Fibroblast of peridontal ligament (primary cell): ENCODE data around the gene HNF4A.
A peak's percentile ranks its signal among the peaks of the same experiment; 100 is the strongest.
"Not testable (repeated sequence)": the region's sequence is repeated elsewhere in the genome, so short reads cannot be mapped to it uniquely, and the experiment has no call there.

Experiments used
- DNase-seq: peaks from one replicate; pipeline ENCODE4 v3.0.0-alpha.2; 2010; ENCODE audit errors: extremely low read depth

Gene HNF4A

DNA sequence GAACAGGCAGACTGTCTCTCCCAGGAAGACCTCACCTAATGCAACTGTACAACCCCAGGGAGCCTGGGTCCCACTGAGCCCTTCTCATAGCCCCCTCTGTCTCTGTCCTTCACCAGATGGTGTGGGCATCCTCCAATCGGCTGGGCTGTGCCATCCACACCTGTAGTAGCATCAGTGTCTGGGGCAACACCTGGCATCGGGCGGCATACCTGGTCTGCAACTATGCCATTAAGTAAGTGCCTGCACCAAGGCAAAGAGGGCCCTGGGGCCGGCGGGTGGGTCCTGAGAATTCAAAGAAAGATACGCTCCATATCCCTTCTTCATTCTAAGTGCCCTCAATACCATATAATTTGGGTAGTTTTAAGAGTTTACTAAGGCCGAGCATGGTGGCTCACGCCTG is 10.4 kb upstream of the HNF4A start:
- no peak for DNase-seq

DNA sequence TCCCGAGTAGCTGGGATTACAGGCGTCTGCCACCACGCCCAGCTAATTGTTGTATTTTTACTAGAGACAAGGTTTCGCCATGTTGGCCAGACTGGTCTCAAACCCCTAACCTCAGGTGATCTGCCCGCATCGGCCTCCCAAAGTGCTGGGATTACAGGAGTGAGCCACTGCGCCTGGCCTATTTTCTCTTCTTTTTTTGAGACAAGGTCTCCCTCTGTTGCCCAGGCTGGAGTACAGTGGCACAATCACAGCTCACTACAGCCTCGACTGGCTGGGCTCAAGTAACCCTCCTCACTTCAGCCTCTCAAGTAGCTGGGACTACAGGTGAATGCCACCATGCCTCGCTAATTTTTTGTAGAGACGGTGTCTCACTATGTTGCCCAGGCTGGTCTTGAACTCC is 9.6 kb upstream of the HNF4A start:
- not testable (repeated sequence) for DNase-seq

DNA sequence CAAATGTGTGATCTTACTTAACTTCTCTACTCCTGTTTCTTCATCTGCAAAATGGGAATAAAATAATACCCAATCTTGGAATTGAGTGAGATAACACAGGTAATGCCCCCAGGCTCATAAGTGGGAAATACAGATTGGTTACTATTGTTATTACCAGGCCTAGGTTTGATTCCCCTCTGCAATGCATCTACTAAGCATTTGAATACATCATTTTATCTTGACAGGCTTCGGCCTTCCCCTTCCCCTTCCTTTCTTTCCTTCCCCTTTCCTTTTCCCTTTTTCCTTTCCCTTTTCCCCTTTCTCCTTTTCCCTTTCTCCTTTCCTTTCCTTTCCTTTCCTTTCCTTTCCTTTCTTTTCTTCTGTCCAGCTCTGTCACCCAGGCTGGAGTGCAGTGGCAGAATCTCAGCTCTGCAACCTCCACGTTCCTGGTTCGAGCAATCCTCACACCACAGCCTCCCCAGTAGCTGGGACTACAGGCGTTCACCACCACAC is 7.3 kb upstream of the HNF4A start:
- no peak for DNase-seq

DNA sequence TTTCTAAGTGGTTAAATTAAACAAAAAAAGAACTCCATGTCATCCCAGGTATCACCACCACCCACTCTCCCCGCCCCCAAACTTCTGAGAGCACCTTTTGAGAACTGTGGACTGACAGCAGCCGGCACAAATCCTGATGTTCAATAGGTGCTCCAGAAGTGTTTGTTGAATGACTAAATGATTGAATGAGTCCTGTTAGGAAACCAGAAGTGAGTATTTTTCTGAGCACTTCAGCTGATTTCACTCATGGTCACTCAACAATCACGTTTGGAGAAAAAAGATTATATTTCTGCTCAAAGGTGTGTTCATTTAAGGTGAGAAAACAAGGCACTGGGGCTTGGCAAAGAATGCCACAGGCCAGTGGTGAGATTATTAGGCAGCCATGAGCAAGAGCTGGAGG is 6.2 kb upstream of the HNF4A start:
- DNase-seq, result no peak

DNA sequence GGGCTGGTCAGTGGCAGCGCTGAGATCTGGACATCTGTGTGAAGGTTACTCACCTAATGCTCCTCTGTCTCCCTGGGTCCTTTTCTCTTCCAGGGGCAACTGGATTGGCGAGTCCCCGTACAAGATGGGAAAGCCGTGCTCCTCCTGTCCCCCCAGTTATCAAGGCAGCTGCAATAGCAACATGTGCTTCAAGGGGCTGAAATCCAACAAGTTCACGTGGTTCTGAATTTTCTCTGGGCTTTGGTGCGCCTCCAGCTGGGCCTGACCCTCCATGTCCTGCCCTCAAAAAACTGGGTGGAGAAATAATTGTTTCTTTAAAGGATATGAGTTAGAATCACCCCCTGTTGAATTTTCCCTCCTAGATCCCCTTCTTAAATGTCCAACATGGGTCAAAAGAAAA is 4.9 kb upstream of the HNF4A start:
- no peak for DNase-seq

DNA sequence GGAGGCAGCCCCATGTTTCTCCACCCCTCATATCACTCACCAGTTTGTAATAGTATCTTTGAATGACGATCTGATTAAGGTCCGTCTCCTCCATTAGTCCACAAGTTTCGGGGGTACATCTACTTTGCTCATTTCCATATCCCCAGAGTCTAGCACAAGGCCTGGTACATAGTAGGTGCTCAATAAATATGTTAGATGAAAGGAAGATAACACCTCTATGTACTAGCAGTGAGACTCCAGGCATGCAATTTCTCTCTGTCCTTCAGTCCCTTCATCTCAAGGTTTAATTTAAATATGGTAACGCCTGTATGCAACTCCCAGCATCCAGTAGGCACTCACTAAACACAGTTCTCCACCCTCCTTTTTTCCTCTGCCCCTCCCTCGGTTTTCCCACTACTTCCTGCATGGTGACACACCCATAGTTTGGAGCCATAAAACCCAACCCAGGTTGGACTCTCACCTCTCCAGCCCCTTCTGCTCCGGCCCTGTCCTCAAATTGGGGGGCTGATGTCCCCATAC is 461 bp upstream of the HNF4A start:
- no peak for DNase-seq

DNA sequence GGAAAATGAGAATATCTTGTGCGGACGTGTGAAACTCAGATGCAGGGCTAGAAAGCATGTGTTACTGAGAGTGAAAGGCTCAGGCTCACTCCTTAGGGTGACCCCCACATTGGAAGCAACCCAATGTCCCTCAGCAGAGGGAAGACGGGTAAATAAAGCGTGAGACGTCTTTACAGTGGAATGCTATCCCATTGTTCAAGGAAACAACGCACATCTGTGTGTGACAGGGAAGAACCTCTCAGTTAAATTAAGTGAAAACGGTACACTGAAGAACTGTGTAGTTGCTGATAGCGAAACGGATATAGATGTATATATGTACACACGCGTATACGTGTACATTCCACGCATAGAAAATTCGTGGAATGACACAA is 839 bp downstream of the HNF4A start:
- no peak for DNase-seq

DNA sequence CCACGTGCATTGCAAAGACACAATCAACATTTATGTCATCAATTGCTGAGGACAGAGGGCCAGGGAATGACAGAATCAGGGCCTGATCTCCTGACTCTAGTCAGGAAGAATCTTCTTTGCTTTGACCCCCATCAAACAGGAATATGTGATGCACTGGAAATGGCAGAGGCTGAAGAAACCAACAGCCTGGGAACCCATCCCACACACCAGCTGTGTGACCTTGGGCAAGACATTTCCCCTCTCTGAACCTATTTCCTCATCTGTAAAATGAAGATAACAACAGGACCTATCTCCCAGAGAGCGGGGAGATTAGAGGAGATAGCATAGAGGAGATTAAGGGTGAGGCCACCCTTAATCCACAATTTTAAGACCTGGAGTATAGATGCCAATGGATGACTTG is 1.5 kb downstream of the HNF4A start:
- no peak for DNase-seq

DNA sequence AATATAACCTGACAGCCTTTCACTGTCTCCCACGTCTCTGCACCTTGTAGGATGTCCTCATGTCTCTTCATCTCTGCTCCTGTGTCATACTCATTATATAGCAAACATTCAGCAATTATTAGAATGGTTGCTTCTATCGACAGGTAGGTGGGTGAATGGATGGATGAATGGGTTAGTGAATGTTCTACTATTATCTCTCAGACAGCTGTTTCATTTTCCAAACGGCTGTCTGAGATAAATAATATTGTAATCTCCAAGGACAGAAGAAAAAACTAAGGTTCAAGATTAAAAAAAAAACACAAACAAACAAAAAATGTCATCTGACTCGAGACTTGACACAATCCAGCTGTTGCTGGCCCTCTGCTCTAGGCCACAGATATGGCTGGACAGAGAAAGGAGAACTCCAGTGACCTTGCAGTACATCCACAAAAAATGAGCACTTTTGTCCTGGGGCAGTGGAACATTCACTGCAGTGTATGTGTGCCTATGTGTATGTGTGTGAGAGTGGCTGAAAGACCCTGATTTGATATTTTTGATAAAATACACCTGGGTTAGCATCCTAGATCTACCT is 2.1 kb downstream of the HNF4A start:
- no peak for DNase-seq

DNA sequence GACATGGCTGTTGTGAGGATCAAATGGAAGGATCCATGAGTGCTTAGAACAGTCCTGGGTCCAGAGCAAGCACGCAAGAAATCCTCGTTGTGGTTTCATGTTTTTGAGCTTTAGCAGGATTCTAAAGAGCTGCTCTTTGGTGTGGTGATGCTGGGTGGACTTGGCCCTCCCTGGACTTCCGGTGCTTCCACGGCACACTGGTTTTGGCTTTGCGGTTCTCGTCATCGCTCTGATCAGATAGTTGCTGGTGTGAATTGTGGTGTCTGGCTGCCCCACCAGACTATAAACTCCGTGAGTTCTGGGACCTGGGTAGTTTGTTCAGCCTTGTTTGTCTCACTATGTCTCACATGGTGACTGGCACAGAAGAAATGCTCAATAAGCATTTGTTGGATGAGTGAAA is 3.3 kb downstream of the HNF4A start:
- no peak for DNase-seq

DNA sequence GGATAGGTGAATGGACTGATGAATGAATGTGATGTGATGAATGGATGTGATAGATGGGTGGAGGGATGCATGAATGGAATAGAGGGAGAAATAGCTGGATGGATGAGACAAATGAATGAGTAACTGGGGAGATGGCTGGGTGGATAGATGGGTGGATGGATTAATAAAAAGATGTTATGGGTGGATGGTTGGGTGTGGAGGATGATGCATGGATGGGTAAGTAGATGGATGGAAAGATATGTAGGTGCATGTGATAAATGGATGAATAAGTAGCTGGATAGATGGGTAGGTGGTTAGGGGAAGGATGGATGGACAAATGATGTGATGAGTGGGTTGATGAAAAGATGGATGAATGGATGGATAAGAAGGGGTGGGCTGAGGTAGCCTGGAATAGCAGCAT is 4.7 kb downstream of the HNF4A start:
- no peak for DNase-seq

DNA sequence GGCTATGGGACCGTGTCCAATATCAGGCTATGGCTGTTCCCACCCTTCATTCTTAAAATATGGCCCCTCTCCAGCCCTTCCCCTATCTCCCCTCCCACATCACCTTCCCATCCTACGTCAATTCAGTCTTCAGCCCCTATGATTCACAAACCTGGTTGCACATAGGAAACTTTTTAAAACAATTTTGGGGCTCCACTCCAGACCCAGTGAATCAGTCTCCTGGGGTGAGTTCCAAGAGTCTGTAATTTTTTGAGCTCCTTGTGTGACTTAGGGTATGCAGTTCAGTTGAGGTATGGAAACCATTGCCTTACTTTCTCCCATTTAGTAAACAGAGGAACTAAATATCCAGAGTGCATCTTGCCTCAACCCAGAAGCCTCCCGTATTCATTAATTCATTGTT is 5.5 kb downstream of the HNF4A start:
- peak; percentile 33 for DNase-seq

DNA sequence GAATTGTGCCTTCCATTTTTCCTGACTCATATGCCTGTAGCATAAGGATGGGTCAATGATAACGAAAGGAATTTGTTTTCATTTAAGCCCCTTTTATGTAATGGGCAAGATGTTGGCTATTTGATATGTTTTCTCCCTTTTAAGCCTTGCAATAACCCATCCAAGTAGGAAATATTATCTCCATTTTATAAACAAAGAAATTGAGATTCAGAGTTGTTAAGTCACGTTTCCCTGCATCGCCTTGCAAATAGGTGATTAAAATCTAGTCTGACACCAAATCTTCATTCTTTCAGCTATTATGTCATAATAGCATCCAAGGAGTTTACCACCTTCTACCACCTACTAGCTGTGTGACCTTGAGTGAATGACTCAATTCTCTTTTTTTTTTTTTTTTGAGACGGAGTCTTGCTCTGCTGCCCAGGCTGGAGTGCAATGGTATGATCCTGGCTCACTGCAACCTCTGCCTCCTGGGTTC is 7.0 kb downstream of the HNF4A start:
- DNase-seq, result no peak

DNA sequence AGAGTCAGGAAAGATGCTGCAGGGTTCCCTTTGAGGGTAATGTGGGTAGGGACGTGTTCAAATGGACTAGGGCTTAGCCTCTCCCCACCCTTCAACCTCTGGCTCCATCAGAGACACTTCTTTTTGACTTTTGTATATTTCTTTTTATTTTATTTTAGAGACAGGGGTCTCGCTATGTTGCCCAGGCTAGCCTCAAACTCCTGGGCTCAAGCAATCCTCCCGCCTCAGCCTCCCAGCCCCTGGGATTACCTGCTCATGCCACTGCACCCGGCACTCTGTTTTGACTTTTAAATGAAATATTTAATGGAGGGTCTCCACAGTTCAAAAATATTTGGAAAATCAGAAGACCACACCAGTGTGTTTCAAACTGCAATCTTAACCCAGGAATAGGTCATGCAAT is 8.6 kb downstream of the HNF4A start:
- no peak for DNase-seq

DNA sequence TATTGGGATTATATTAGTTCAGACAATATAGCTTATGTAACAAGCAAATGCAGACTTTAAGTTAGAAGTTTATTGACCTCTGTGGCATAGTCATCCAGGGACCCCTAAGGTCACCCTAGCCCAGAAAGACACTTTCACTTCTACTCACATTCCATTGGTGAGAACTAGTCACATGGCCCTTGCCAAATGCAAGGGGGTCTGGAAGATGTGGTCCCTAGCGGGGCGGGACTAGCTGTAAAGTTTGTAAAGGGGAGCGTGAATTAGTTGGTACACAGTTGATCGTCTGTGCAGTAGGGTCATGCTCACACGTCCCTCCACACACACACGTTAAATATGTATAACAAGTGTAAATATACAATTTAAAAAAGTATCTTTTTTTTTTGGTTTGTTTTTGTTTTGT is 9.3 kb downstream of the HNF4A start:
- no peak for DNase-seq

DNA sequence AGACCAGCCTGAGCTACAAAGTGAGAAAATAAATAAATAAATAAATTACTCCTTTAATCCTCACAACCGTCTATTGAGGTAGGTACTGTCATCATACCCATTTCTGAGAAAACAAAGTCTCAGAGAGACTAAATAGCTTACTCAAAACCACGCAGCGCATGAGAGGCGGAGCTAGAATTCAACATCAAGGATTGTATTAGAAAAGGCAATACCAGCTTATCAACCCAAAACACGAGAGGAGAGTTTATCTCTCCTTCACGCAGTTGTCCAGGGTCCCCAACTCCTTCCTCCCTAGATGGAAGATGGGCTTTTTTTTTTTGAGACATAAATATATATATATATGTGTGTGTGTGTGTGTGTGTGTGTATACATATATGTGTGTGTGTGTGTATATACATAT is 12.2 kb downstream of the HNF4A start:
- DNase-seq, result no peak

DNA sequence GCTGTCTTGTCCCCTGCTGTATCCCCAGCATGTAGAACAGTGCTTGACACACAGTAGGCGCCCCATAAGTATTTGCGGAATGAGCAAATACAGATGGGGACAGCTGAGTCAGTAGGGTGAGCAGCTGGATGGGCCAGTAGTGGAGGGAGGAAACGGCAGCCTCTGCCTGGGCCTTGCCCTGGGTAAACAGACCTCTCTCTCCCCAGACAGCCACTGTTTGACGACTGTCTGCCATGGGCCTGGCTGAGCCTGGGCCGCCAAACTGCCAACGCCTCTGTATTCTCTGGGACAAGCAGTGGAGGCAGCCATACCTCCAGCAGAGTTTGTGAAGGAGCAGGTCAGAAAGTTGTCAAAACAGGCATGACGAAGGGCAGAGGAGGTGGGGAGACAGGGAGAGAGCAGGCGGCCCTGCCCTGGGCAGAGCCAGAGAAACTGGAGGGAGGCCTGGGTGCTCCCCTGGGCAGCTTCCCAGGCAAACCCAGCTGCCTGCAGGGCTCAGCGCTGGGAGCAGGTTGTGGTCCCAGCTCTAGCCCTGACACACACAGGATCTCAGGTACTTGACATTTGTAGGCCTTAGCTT is 15.2 kb downstream of the HNF4A start:
- DNase-seq, result no peak

DNA sequence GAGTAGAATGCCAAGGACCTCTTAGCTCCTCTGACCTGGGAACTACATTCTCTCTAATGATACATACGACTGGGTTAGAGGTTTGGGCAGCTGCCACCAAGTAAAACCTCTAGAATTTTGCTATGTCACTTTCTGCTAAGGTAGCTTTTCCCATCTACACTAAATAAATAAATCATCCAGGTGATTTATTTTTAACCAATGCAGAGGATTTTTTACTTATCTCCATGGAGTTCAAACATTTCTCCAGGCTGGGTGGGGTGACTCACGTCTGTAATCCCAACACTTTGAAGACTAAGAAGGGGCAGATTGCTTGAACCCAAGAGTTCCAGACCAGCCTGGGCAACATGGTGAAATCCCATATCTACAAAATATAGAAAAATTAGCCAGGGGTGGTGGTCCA is 27.1 kb downstream of the HNF4A start:
- DNase-seq, result no peak

DNA sequence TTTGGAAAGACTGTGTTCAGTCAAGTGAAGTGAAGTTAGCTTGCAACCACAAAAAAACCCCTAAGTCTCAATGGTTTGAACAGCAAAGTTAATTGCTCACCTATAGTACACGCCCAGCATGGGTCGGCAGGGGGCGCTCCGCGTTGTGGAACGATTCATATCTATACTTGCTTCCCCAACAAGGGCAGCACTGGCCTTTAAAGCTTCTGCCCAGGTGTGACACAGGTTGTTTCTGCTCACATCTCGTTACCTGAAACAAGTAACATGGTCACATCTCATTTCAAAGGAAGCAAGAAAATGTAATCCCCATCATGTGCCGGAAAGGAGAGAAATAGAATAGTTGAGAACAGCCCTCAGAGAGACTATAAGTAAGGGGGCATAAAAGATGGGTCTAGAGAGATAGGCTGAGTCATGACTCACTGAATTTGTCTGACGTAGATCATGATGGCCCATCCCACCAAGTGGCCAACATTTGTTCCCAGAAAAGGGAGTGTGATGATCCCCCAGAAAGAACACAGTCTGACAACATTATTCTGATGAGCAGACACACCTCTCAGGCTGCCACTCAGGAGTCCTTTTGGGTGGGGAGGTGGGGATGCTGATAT is 29.0 kb downstream of the HNF4A start:
- DNase-seq, result peak; percentile 55

DNA sequence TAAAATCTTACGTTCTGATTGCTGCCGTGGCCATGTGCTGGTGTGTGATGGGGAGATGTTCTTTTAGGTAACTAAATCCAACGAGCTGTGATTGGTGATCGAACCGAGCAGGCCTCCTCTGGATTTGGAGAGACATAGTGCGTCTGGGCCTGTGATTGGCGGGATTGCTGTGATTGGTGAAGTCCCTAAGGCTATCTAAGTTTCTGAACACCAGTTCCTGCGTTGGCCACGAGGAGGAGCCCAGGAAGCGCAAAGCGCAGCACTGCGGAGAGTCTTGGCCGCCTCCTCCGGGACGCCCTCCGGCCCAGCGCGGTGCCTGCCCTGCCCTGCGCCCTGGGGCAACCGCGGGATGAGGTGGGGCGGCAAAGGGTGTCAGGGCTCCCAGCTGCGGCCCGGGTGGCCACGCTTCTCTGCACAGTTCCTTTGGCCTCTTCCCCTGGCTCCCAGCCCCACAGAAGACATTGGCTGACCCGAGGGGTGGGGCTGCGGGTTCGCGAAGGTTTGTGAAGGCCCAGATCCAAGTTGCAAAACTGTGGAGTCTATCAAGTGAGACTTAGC is 33.0 kb downstream of the HNF4A start:
- peak; percentile 73 for DNase-seq

DNA sequence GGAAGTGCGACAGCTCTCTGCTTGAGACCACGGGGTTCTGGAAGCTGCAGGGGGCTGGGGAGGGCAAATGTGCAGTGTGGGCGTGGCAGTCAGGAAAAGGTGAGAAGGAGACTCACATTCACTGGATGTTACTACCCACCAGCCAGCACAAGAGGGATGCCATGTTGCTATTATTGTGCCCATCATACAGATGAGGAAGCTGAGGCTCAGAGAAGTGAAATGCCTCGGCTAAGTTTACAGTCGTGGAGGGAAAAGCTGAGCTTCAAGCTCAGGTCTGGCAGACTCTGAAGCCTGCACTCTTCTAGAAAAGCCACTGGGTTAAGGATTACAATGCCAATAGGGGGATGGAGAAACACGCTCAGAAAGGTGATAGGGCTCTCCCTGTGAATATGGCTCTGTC is 34.4 kb downstream of the HNF4A start:
- no peak for DNase-seq

DNA sequence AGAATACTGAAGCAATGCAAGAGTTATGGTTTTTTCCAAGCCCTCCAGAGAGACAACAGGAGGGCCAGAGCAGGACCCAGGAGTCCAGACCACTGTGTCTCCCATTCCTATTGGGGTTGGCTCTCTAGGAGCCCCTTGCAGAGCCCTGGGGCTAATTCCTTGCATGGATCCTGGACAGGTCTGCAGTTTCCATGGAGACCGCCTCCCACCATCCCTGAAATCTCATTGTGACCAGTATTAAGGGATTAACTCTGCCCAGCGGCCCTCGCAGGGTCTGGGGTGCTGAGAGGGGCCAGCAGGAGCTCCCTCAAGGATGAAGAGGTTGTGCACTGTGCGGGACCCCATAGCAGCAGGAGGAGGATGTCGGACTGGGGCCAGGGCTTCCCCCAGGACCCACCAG is 34.8 kb downstream of the HNF4A start:
- DNase-seq, result no peak
